Endothelial cell of umbilical vein (primary cell): Measurements from ENCODE around the gene TMIGD2. TPM values are rescaled to one million over a fixed set of nuclear protein-coding genes. Genes with fewer than 3 reads are reported as not detected.

ENCODE experiments used
- BruUV-seq: library from RNA; stranded (reverse); fragments of 400-500 nt; replicated peaks from 2 replicates; lab custom pipeline; 2021; lab: Mats Ljungman, UMichigan
- CTCF ChIA-PET: fragments of 300-600, 350-600 bp; sonication (Branson Sonifier 250); formaldehyde crosslinking; loops from one replicate; lab custom pipeline; 2021; ENCODE audit warnings: antibody characterized with exemption, inconsistent platforms; lab: Charles Lee
- POLR2A ChIA-PET: fragments of 300-600, 350-600 bp; sonication (Branson Sonifier 250); formaldehyde crosslinking; loops from one replicate; lab custom pipeline; 2021; ENCODE audit warnings: antibody characterized with exemption, inconsistent platforms; lab: Charles Lee
- DNase-seq: peaks from one replicate; pipeline ENCODE4 v3.0.0-alpha.2; 2011; ENCODE audit warnings: low read depth, low spot score
- FAIRE-seq: peaks from 2 replicates; lab custom pipeline; 2011; peaks lifted over from hg19 to GRCh38; lab: Jason Lieb, UNC
- H2AFZ ChIP-seq: 2 replicates; pipeline ENCODE4 v1.6.0; 2012; ENCODE audit warnings: low read depth, low read length, control low read depth, inconsistent platforms
- H3K27ac ChIP-seq: 2 replicates; pipeline ENCODE4 v1.5.1; 2011; ENCODE audit warnings: low read depth, mild to moderate bottlenecking, control low read depth, low read length, moderate library complexity; ENCODE audit not compliant: insufficient read depth
- H3K27me3 ChIP-seq, 2 experiments: 2 replicates each; pipeline versions ENCODE4 v1.6.0 to v1.6.1; 2011; ENCODE audit warnings: low read length in 2 of 2, mixed read lengths in 1 of 2; ENCODE audit not compliant: control insufficient read depth in 2 of 2, insufficient read depth in 2 of 2
- H3K36me3 ChIP-seq, 2 experiments: 2 replicates in 1 of 2; 3 replicates in 1 of 2; pipeline ENCODE4 v1.5.1; 2011; ENCODE audit warnings: low read length in 2 of 2, mild to moderate bottlenecking in 1 of 2, moderate library complexity in 1 of 2; ENCODE audit not compliant: control insufficient read depth in 2 of 2, insufficient read depth in 2 of 2; ENCODE audit errors: extremely low read depth in 1 of 2
- H3K4me1 ChIP-seq: 3 replicates; pipeline ENCODE4 v1.5.1; 2011; ENCODE audit warnings: mild to moderate bottlenecking, low read length; ENCODE audit not compliant: control insufficient read depth, insufficient read depth; ENCODE audit errors: extremely low read depth
- H3K4me2 ChIP-seq: 2 replicates; pipeline ENCODE4 v1.6.1; 2011; ENCODE audit warnings: low read length, control low read depth, mixed read lengths; ENCODE audit not compliant: insufficient read depth
- H3K4me3 ChIP-seq, 3 experiments: fragments of 200-600 bp in 1 of 3; sonication (generic), shearing (Covaris generic) in 1 of 3; replicated peaks in 1 of 3; 2 replicates each; pipeline ENCODE4 v1.5.1; 2011 to 2016; ENCODE audit warnings: control low read depth in 3 of 3, low read length in 3 of 3, mild to moderate bottlenecking in 2 of 3, inconsistent platforms in 1 of 3, low read depth in 1 of 3, moderate library complexity in 1 of 3; ENCODE audit not compliant: insufficient read depth in 1 of 3
- H3K79me2 ChIP-seq: 2 replicates; pipeline ENCODE4 v1.6.0; 2012; ENCODE audit warnings: low read length, inconsistent platforms; ENCODE audit not compliant: control insufficient read depth, insufficient read depth
- H3K9ac ChIP-seq: replicated peaks from 2 replicates; pipeline ENCODE3; 2011; ENCODE audit warnings: low read length, control low read depth; ENCODE audit not compliant: insufficient read depth; ENCODE audit errors: extremely low read depth
- H3K9me1 ChIP-seq: replicated peaks from 3 replicates; pipeline ENCODE4 v1.6.0; 2011; ENCODE audit warnings: mild to moderate bottlenecking, low read length; ENCODE audit not compliant: control insufficient read depth, insufficient read depth; ENCODE audit errors: extremely low read depth
- H3K9me3 ChIP-seq: replicated peaks from 2 replicates; pipeline ENCODE4 v1.5.1; 2012; ENCODE audit warnings: low read length, inconsistent platforms; ENCODE audit not compliant: control insufficient read depth, insufficient read depth
- H4K20me1 ChIP-seq: replicated peaks from 2 replicates; pipeline ENCODE3; 2011; ENCODE audit warnings: mild to moderate bottlenecking, low read length; ENCODE audit not compliant: control insufficient read depth, insufficient read depth; ENCODE audit errors: extremely low read depth
- EZH2 ChIP-seq: IDR thresholded peaks from 2 replicates; pipeline ENCODE4 v1.6.1; 2012; ENCODE audit warnings: borderline replicate concordance, low read depth, mild to moderate bottlenecking, moderate library complexity, low read length, inconsistent platforms; ENCODE audit not compliant: severe bottlenecking
- FOS ChIP-seq: IDR thresholded peaks from 2 replicates; pipeline ENCODE4 v1.6.1; 2011; ENCODE audit warnings: mild to moderate bottlenecking, low read length, moderate library complexity, borderline replicate concordance; ENCODE audit not compliant: insufficient read depth
- GATA2 ChIP-seq: IDR thresholded peaks from 2 replicates; pipeline ENCODE4 v1.7.0; 2011; ENCODE audit warnings: low read depth, mild to moderate bottlenecking, moderate library complexity, mixed read lengths, low read length; ENCODE audit not compliant: insufficient read length, insufficient read depth
- JUN ChIP-seq: IDR thresholded peaks from 2 replicates; pipeline ENCODE4 v1.6.1; 2011; ENCODE audit warnings: borderline replicate concordance, low read depth; ENCODE audit not compliant: insufficient read length, insufficient read depth
- MYC ChIP-seq: IDR thresholded peaks from one replicate; pipeline ENCODE4 v1.6.1; 2011; ENCODE audit warnings: mild to moderate bottlenecking, low read depth, low read length
- POLR2A ChIP-seq: IDR thresholded peaks from 2 replicates; pipeline ENCODE4 v1.6.1; 2012; ENCODE audit warnings: low read depth, mild to moderate bottlenecking, control low read depth, low read length
- POLR2AphosphoS5 ChIP-seq: IDR thresholded peaks from 2 replicates; pipeline ENCODE4 v1.6.1; 2012; ENCODE audit warnings: low read depth, mild to moderate bottlenecking, control low read depth, low read length, moderate library complexity; ENCODE audit not compliant: insufficient read depth
- dilution Hi-C: fragments of 300-500 bp; cut with MboI; formaldehyde crosslinking; loops from one replicate; pipeline ENCODE4 v1.15.0; 2019; ENCODE audit warnings: low sequenced_read_pairs; ENCODE audit not compliant: extremely low pct_ligation_motif_present
- intact Hi-C: fragments of 100-400 bp; cut with micrococcal nuclease; formaldehyde crosslinking; loops from one replicate; pipeline ENCODE4 v1.10.0; 2022
- polyA plus RNA-seq, 4 experiments: library from polyadenylated mRNA; depleted of rRNA in 3 of 4; stranded (reverse) in 3 of 4; unstranded in 1 of 4; fragments of >200 nt; gene quantifications; 2 replicates each; pipeline versions ENCODE4 v1.2.1 to v1.2.3, GENCODE V29; 2011 to 2012; ENCODE audit warnings: missing spikeins in 1 of 4
- total RNA-seq: library from RNA; stranded (reverse); gene quantifications from 2 replicates; pipeline ENCODE4 v1.2.3, GENCODE V29; 2021
- TF ChIP-seq, protein P1 (sequence below), 2 donors: IDR thresholded peaks; 1 replicate in 1 of 2; 2 replicates in 1 of 2; pipeline ENCODE4 v1.5.1; 2011; ENCODE audit warnings: low read length in 2 of 2, mild to moderate bottlenecking in 2 of 2, moderate library complexity in 2 of 2, control low read depth in 1 of 2, inconsistent platforms in 1 of 2, low read depth in 1 of 2; ENCODE audit not compliant: insufficient read depth in 1 of 2; ENCODE audit errors: extremely low read depth in 1 of 2
- TF ChIP-seq, protein P2 (sequence below): IDR thresholded peaks from 2 replicates; pipeline ENCODE4 v1.6.1; 2011; ENCODE audit not compliant: insufficient read depth, insufficient read length

Gene TMIGD2
- total and polyA plus RNA-seq, 2 donors (not counting 3 experiments of a cell fraction or from before 2014, with no cell fraction given), result not detected

DNA sequence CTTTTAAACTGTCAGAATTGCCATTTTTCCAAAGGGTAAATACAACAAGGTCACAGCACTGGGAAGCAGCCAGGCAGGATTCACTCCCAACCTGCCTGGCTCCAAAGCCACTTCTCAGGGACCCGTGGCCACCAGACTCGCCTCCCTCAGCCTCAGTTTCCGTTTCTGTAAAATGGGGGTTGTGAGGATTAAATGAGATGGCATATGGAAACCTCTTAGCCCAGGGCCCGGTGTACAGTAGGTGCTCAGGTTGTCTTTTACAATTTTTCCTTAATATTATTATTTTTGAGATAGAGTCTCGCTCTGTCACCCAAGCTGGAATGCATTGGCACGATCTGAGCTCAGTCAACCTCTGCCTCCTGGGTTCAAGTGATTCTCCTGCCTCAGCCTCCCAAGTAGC is 45.2 kb downstream of the TMIGD2 start:
- intact Hi-C loops, result no loop called here
- CTCF ChIA-PET, result interaction anchor here (3.7 kb wide), 1 partner anchor 10 kb away, joined by 19 read pairs; no protein-coding TSS in a partner anchor

DNA sequence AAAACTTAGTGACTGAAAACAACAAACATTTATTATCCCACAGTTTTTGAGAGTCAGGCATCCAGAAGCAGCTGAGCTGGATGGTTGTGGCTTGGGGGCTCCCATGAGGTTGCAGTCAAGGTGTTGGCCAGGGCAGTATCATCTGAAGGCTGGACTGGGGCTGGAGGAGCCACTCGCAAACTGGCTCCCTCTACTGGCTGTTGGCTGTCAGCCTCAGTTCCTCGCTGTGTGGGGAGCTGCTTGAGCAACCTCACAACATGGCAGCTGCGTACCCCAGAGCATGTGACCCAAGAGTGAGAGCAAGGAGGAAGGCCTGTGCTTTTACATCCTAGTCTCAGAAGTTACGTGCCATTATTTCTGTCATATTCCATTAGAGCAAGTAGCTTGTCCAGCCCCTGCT is 45.6 kb downstream of the TMIGD2 start:
- POLR2A ChIA-PET, result no interaction called here
- dilution Hi-C loops, result no loop called here
- Histone ChIP-seq H3K79me2 (no peaks in the 10 kb centered on the region), H3K36me3 (peaks cover 10 to 33% of the 10 kb centered on the region in 2 experiments), H3K9me3 (no peaks in the 10 kb centered on the region), H3K27ac (no peak overlapping the region), H3K4me1 (no peaks in the 10 kb centered on the region), H3K9me1 (no peaks in the 10 kb centered on the region), H3K4me3 (no peak overlapping the region), H3K9ac (no peak overlapping the region), H2AFZ (no peak overlapping the region), H3K27me3 (no peaks in the 10 kb centered on the region), H3K4me2 (no peak overlapping the region), H4K20me1 (no peaks in the 10 kb centered on the region)
- BruUV-seq, result no TSS peak
- TF ChIP-seq POLR2AphosphoS5 (no peak), JUN (no peak), GATA2 (no peak), MYC (no peak)
- TF ChIP-seq, protein P1, sequence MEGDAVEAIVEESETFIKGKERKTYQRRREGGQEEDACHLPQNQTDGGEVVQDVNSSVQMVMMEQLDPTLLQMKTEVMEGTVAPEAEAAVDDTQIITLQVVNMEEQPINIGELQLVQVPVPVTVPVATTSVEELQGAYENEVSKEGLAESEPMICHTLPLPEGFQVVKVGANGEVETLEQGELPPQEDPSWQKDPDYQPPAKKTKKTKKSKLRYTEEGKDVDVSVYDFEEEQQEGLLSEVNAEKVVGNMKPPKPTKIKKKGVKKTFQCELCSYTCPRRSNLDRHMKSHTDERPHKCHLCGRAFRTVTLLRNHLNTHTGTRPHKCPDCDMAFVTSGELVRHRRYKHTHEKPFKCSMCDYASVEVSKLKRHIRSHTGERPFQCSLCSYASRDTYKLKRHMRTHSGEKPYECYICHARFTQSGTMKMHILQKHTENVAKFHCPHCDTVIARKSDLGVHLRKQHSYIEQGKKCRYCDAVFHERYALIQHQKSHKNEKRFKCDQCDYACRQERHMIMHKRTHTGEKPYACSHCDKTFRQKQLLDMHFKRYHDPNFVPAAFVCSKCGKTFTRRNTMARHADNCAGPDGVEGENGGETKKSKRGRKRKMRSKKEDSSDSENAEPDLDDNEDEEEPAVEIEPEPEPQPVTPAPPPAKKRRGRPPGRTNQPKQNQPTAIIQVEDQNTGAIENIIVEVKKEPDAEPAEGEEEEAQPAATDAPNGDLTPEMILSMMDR (IDR thresholded peaks at IDR 0.05; ENCODE audit: extremely low read depth in 1 of 2, insufficient read depth in 1 of 2, low read depth in 1 of 2, low read length in 2 of 2), result peak in 1 of 2 donors; percentile 12
- DNase-seq (no peak), FAIRE-seq (no peak)
- CTCF ChIA-PET, result interaction anchor here (1.1 to 3.7 kb wide), 2 partner anchors 10 to 24 kb away, joined by 3 to 19 read pairs; no protein-coding TSS in a partner anchor
- intact Hi-C loops, result no loop called here

More for the DNA sequence above, 45.2 kb downstream of the TMIGD2 start:
- no peak for DNase-seq
- FAIRE-seq, result no peak
- Histone ChIP-seq H3K4me3 (no peak overlapping the region), H3K36me3 (peaks cover 10 to 33% of the 10 kb centered on the region in 2 experiments), H4K20me1 (no peaks in the 10 kb centered on the region), H3K4me1 (no peaks in the 10 kb centered on the region), H3K27ac (no peak overlapping the region), H3K9me3 (no peaks in the 10 kb centered on the region), H2AFZ (no peak overlapping the region), H3K27me3 (no peaks in the 10 kb centered on the region), H3K79me2 (no peaks in the 10 kb centered on the region), H3K9me1 (no peaks in the 10 kb centered on the region), H3K4me2 (no peak overlapping the region), H3K9ac (no peak overlapping the region)
- POLR2A ChIA-PET, result no interaction called here
- TF ChIP-seq EZH2 (no peak), MYC (no peak), POLR2A (no peak), FOS (no peak), GATA2 (no peak), POLR2AphosphoS5 (no peak), JUN (no peak)
- TF ChIP-seq, protein P2, sequence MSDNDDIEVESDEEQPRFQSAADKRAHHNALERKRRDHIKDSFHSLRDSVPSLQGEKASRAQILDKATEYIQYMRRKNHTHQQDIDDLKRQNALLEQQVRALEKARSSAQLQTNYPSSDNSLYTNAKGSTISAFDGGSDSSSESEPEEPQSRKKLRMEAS, result no peak
- BruUV-seq, result no TSS peak
- dilution Hi-C loops, result no loop called here
